ENCODE measurements around the gene MTR. TPM values are rescaled to one million over a fixed set of nuclear protein-coding genes. Genes with fewer than 3 reads are reported as not detected.
"Not testable (repeated sequence)": the region's sequence is repeated elsewhere in the genome, so short reads cannot be mapped to it uniquely, and the experiment has no call there.

Gene MTR
- total RNA-seq, 1 donor from 2014 or later: 46.4 TPM

DNA sequence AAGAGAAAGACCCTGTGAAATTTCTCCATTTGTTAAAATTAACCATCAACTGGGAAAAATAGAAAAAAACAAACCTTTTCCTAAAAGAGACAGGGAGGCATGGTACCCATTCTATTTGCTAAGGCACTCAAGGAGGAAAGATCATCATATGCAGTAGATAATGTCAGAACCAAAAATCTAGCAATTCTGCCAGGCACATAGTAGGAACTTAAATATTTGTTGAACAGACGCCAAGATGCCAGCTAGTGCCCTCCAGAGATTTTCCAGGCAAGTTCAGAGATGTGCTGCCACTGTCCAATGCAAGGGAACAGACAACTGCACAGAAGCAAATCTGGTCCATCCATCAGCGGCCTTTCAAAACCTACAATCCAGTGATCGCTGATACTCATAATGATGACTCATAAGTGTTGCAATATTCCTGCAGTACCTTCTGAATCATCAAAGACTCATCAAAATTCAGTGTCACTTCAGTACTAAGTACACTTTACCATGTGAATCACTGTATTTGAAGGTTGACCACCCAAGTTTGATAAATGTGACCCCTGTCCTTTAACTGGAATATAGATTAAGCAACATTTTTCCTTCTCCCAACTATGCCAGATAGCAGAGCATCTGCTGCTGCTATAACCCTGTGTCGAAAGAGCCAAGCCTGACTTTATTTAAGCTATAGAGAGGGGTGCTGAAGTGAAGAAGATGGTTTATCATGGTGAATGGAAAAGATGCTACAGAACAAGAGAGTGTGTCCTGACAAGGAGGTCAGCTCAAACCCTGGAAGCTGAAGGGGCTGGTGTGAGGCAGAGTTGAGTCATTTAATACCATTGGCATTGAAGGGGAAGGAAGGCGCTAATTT, 110.0 kb downstream of the MTR start:
- DNase-seq (ENCODE audit: low spot score): no peak

GRCh38 chr1:236907205-236907604, 112.1 kb downstream of the MTR start:
- no peak for DNase-seq (ENCODE audit: low spot score)

DNA sequence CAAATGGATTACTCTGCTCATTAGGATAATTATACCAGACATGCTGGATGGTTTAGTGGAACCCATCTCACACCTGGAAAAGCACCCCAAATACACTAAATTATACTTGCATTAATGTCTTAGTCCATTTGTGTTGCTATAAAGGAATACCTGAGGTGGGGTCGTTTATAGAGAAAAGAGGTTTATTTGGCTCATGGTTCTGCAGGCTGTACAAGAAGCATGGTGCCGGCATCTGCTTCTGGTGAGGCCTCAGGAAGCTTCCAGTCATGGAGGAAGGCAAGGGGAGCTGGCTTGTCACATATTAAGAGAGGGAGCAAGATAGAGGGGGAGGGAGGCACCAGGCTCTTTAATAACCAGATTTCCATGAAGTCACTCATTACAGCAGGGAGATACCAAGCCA, 113.6 kb downstream of the MTR start:
- no peak for DNase-seq (ENCODE audit: low spot score)

DNA sequence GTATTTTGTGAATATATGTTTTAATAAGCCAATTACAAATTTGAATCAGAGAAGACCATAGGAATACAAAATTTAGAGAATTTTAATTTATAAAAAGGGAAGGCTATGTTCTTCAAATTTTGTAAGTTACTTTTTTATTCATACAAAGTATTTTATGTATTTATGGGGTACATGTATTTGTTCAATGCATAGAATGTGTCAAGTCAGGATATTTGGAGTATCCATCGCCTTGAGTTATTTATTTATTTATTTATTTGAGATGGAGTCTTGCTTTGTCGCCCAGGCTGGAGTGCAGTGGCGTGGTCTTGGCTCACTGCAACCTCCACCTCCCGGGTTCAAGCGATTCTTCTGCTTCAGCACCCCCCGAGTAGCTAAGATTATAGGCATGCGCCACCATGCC, 116.0 kb downstream of the MTR start:
- DNase-seq (ENCODE audit: low spot score): not testable (repeated sequence)

DNA sequence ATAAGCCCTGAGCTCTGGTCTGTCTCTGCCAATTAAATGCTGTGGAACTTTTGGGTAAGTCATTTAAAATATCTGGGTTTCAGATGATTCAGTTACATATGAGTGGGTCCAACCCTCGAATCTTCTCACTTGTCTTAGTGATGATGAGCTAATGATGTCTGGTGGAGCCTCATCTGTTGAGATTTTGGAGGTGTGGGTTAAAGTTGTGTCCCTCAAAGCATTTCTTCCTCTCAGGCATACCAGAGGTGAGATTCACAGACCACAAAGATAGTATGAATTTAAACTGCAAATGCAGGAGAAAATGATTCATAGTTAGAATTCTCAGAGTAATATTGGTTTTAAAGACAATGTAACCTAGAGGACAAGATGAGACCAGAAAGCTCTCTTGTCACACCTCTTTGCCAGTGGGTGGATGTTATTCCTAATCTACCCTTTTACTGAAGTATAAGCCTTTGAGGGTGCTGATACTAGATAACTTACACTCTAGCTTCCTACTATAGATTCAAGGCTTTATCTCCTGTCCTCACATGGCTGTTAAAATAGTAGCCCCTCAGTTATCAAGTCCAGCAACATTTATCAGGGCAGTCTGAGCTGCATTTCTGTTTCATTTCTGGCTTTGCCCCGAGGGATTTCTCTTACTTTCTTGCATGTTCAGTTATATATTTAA, 118.4 kb downstream of the MTR start:
- DNase-seq (ENCODE audit: low spot score): no peak

- DNase-seq (ENCODE audit: low spot score): no peak
Measured at GRCh38 chr1:236914375-236914774, 119.3 kb downstream of the MTR start.

GRCh38 chr1:236916131-236916800, 121.2 kb downstream of the MTR start:
- no peak for DNase-seq (ENCODE audit: low spot score)

GRCh38 chr1:236917448-236917847, 122.4 kb downstream of the MTR start:
- no peak for DNase-seq (ENCODE audit: low spot score)

DNA sequence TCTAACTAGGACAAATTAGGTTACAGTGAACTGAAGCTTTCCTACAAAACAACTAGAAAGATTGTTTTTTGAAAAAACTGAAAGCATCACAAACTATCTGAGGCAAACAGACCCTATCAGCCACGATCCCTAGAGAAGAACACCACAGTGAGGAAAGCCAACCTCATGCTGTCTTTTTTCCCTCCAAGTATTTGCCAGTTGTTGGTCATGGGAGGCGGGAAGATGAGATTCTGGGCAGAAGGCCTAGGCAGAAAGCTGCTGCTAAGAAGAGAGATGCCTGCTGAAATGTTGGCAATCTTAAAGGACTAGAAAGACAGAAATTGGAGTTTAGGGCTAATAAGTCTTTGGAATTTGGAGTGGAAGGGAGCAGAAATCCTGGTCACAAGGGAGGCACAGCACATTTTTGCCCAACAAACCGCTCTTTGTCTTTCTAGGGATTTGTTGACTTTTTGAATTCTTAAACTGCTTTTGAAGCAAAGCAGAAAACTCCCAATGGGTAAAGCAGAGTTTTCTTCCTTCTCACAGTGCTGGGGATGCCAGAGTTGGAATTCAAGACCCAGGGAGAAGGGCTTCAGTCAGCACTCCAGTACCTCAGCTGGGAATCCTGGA, 125.3 kb downstream of the MTR start:
- no peak for DNase-seq (ENCODE audit: low spot score)

- DNase-seq (ENCODE audit: low spot score): no peak
Measured at GRCh38 chr1:236921610-236922009, 126.5 kb downstream of the MTR start.

- DNase-seq (ENCODE audit: low spot score): no peak
Measured at GRCh38 chr1:236922190-236922589, 127.1 kb downstream of the MTR start.

GRCh38 chr1:236925386-236925785, 130.3 kb downstream of the MTR start:
- DNase-seq (ENCODE audit: low spot score): no peak

DNA sequence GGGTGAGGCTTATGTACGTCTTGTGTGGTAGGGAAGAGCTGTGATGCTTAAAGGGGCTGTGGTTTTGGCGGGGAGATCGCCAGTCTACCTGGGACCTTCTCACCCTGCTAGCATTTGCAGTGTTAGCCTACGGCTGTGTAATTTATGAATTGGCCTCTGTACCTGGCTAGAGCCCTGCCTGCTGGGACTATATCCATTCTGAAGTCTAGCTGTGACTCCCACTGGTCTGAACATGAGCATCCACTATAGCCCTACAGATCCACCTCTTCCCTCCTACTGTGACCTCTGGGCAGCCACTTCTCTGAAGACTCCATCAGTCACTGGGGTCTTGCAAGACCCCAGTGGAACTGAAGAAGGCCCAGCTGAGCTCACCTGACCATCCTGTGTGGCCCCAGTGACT, 135.4 kb downstream of the MTR start:
- DNase-seq (ENCODE audit: low spot score): no peak

DNA sequence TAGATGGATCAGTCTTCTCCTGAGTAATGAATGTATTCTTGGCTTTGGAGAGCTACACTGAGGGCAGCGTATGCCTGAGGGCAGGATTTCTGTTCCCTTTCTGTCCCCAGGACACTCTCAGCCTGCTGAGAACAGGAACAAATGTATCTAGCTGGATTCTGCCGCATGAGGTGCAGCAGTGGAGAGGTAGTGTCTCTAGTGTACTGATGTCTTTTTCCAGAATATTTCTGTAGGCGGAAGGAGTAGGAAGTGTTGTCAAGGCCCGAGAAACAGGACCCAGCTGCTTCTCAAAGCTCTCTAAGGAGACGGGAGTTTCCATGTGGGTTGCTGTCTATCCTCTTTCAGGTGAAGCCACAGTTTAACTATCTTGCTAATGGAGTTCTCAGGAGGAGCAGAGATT, 143.7 kb downstream of the MTR start:
- no peak for DNase-seq (ENCODE audit: low spot score)

GRCh38 chr1:236942431-236942830, 147.3 kb downstream of the MTR start:
- DNase-seq (ENCODE audit: low spot score): no peak

DNA sequence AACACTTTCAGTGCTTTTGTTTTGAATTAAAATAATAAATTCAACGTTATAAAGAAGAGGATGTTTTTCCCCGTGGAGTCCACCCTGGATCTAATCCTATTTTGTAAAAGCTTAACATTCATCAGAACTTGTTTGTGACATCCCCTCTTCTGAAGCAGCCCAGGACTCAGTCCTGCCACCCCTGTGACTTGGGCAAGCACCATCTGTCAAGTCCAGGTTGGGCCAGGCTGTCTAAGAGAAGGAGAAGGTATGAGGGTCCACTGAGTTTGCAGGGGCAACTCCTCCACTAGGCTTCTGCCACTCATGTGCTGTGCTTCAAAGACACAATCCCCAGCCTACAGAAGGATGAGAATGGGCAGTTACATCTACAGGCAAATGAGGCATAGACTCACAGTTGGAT, 149.5 kb downstream of the MTR start:
- no peak for DNase-seq (ENCODE audit: low spot score)

GRCh38 chr1:236945002-236945401, 149.9 kb downstream of the MTR start:
- DNase-seq (ENCODE audit: low spot score): no peak

GRCh38 chr1:236947794-236948193, 152.7 kb downstream of the MTR start:
- DNase-seq (ENCODE audit: low spot score): no peak

DNA sequence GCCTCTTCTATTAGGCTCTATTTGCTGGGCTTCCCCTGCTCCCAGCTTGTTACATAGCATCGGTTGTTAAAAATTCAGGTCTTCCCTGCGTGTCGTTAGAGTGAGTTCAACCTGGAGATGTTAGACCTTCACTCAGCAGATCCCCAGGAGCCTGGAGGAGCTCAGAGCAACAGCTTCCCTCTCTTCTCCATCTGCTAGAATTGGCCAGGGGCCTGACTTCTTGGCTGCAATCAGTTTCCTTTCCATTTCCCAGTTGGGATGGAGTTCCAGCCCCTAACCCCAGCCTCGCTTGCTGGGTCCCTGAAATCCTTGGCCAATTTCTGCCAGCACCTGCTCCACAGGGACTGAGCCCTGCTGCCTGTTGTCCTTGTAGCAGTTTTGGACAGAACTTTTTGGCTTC, 153.3 kb downstream of the MTR start:
- no peak for DNase-seq (ENCODE audit: low spot score)

- no peak for DNase-seq (ENCODE audit: low spot score)
Measured at GRCh38 chr1:236948996-236949395, 153.9 kb downstream of the MTR start.

DNA sequence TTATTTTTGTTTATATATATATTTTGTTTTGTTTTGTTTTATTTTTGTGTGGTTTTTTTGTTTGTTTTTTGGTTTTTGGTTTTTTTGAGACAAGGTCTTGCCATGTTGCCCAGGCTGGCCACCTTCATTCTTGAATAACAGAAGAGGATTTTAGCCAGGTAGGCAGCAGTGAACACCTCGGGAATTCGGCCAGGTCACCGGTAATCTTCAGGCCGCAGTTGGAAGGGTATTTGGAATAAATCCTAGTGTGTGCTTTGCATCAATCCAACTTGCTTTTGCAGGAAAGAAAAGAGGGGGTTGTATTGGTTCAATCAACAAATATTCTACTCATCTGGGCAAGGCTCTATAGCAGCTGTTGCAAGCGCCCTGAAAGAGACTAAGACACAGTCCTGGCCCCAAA, 155.3 kb downstream of the MTR start:
- no peak for DNase-seq (ENCODE audit: low spot score)

GRCh38 chr1:236951672-236952071, 156.6 kb downstream of the MTR start:
- no peak for DNase-seq (ENCODE audit: low spot score)
